Heart left ventricle (tissue), 13 donors: ENCODE results near the gene CREG2.

Experiments
- CTCF ChIP-seq, 12 donors: fragments of 200-600 bp; sonication (generic) in 4 of 12; IDR thresholded peaks; one replicate each; pipeline versions ENCODE4 v1.5.0 to v1.8.0; 2018 to 2022; ENCODE audit warnings: antibody characterized with exemption in 12 of 12, mild to moderate bottlenecking in 5 of 12
- POLR2A ChIP-seq, 2 donors: fragments of 450-650 bp; IDR thresholded peaks; one replicate each; pipeline ENCODE4 v1.6.1; 2017; ENCODE audit warnings: antibody characterized with exemption in 2 of 2, mild to moderate bottlenecking in 2 of 2, moderate library complexity in 2 of 2
- donor health status: ischemic (EF 13 %, LVEDD 7.1; RV severe dilation, severe dysfunction).
- donor health status: DM: no; HTN: yes; CAD: no.
- donor health status: DM: no; HTN: no; CAD: no.
- donor health status: ischemic (EF 25% LVEDD 6.9; RV normal size, moderate dysfunction).
- donor health status: ischemic (EF 25% LVEDD 5.7; RV mildly dilated, moderate dysfunction).
- donor health status: ischemic (EF 35%, LVEDD 5.7; RV mildly dilated, moderate dysfunction).
- donor health status: nonischemic (EF 11% LVEDD 7.7; RV severe dilation, severe dysfunction).
- donor health status: DM: yes; HTN: yes; CAD: no.
- donor health status: PGD.
- donor health status: ischemic (EF 29% LVEDD 5.4; RV normal size, mild dysfunction).
- donor health status: nonischemic (EF 23%, LVEDD 6.1; RV moderate dilation, normal function).

DNA sequence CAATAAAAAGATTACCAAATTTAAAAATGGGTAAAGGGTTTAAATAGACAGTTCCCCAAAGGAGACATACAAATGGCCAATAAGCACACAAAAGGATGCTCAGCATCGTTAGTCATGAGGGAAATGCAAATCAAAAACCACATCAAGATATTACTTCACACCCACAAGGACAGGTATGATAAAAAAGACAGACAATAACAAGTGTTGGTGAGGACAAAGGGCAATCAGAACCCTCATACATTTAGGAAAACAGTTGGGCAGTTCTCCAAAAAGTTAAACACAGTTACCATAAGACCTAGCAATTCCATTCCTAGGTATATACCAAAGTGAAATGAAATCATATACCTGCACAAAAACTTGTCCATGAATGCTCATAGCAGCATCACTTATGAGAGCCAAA is 14.5 kb downstream of the CREG2 start:
- TF ChIP-seq POLR2A (IDR thresholded peaks at IDR 0.05) (no peak), CTCF (IDR thresholded peaks at IDR 0.05) (no peak)
